GM12801 (cell line): ENCODE results near the gene HHEX.

Experiments used
- TF ChIP-seq, protein P1 (sequence below): IDR thresholded peaks from one replicate; pipeline ENCODE4 v1.5.1; 2011; ENCODE audit warnings: control low read depth; ENCODE audit not compliant: insufficient read length; ENCODE audit errors: extremely low read depth

HHEX gene

DNA sequence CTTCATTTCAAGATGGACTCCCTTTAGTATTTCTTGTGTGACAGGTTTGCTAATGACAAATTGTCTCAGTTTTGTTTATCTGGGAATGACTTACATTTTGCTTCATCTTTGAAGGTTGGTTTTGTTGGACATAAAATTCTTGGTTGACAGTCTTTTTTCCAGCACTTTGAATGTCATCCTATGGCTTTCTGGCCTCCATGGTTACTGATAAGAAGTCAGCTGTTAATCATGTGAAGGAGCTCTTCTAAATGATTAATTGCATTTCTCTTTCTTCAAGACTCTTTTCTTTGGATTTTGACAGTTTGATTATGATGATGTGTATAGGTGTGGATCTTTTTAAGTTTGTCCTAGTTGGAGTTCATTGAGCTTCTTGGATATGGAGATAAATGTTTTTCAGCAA, 26.9 kb upstream of the HHEX start:
- TF ChIP-seq, protein P1, sequence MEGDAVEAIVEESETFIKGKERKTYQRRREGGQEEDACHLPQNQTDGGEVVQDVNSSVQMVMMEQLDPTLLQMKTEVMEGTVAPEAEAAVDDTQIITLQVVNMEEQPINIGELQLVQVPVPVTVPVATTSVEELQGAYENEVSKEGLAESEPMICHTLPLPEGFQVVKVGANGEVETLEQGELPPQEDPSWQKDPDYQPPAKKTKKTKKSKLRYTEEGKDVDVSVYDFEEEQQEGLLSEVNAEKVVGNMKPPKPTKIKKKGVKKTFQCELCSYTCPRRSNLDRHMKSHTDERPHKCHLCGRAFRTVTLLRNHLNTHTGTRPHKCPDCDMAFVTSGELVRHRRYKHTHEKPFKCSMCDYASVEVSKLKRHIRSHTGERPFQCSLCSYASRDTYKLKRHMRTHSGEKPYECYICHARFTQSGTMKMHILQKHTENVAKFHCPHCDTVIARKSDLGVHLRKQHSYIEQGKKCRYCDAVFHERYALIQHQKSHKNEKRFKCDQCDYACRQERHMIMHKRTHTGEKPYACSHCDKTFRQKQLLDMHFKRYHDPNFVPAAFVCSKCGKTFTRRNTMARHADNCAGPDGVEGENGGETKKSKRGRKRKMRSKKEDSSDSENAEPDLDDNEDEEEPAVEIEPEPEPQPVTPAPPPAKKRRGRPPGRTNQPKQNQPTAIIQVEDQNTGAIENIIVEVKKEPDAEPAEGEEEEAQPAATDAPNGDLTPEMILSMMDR: no peak

DNA sequence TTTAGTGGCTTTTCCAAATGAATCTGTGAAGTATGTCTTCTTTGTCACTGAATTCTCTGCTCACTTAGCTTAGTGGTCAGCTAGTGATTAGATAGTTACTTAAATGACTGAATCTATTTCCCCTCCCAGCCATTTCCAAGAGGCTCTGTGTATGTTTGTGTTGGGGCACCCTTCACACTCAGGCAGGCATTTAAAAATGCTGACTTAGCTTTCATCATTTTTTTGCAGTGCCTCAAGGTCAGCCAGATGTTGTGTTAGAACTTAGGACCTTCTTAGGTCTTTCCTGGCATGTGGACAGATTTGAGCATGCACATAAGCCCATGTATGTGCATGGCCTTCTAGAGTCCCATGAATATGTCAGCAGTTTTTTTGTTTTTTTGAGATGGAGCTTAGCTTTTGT, 25.4 kb upstream of the HHEX start:
- TF ChIP-seq, protein P1: no peak

DNA sequence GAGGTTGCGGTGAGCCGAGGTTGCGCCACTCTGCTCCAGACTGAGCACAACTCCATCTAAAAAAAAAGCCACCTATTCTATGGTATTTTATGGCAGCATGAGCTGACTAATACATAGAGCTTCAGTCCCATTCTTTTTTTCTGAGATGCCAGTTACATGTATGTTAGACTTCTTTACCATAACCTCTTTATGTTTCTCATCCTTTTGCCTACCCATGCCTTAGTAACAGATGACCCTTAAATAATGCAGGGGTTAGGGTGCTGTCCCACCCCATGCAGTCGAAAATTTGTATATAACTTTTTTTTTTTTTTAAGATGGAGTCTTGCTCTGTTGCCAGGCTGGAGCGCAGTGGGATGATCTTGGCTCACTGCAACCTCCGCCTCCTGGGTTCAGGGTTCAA, 22.7 kb upstream of the HHEX start:
- TF ChIP-seq, protein P1: no peak

DNA sequence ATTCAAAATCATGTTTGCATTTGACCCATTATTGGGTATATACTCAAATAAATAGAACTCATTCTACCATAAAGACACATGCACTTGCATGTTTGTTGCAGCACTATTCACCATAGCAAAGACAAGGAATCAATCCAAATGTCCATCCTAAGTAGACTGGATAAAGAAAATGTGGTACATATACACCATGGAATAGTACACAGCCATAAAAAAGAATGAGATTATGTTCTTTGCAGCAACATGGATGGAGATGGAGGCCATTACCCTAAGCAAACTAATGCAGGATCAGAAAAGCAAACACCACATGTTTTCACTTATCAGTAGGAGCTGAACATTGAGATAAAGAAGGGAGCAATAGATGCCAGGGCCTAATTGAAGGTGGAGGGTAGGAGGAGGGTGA, 12.0 kb upstream of the HHEX start:
- TF ChIP-seq, protein P1: no peak

DNA sequence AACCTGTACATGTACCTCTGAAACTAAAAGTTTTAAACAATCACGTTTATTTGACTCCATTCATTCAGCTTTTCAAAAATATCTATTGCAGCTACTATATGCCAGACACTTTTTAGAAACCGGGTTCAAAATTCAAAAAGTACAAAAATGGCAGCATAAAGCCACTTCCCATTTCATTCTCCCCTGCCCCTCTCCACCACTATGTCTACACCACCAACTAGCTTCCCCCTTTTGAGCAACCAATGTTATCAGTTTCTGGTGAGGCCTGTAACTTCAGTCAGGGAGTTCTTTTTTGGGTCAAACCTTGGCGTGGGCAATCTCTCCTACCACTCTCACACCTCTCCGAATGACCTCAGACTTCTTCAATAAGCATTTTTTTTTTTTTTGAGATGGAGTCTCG, 11.5 kb upstream of the HHEX start:
- TF ChIP-seq, protein P1: no peak

DNA sequence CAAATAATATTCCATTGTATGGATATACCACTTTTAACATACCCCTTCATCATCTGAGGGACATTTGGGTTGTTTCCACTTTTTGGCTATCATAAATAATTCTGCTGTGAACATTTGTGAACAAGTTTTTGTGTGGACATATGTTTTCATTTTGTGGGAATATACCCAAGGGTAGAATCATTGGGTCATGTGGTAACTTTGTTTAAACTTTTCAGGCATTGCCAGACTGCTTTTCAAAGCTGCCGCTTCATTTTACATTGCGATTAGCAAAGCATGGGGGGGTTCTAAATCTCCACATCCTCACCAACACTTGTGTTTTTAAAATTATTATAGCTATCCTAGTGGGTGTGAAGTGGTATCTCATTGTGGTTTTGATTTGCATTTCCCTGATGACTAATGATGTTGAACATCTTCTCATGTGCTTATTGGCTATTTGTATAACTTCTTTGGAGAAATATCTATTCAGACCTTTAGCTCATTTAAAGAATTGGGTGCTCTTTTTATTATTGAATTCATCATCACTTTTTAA, 8.4 kb upstream of the HHEX start:
- TF ChIP-seq, protein P1: no peak

DNA sequence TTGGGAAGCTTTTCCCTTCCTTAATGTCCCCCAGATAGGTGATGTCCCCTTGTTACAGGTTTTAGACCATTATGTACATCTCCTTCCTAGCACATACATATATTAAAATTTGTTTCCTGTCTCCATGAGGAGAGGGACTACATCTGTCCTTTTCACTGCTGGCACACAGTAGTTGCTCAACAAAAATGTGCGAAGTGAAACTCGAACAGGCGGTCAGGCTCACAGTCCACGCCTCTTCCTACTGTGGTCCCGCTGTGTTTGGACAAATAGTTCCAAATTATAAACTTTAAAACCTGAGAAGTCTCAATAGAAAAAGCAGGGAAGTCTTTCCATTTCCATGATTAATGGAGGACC, 1.2 kb upstream of the HHEX start:
- TF ChIP-seq, protein P1: no peak

DNA sequence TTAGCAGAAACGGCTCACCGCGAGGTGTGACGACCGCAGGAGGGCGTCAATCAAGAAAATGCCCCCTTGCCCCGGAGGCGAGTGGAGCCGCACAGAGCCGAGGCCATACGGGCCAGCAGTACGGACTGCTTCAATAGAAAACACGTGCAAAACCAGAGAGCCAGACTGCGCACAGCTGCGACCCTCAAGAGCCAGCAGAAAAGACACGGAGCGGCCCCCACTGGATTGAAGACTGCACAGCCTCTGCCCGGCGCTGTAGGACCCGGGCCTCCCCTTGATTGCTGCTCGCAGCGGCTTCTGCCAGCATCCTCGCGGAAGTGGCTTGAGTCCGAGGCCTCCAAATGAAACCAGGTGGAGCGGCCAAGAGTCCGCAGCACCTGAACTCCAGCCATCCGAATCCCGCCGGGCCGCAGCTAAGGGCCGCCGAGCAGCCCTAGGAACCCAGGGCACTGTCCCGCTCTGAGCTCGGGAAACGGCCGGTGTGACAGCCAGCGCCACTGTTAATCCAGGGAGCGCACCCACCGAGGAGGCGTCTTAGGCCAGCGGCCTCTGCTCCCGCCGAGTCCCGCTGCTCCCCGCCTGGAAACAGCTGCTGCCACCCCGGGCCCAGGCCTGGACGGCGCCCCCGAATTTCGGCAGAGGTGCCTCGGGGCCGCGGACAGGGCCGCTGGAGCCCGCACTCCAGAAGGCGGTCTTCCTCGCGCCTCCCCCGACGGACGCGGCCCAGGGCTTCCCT, 660 bp upstream of the HHEX start:
- TF ChIP-seq, protein P1: no peak
